Activated T-helper 2 cell treated with anti-CD3 and anti-CD28 coated beads, Interferon-gamma antibody, Interleukin-2, Interleukin-4, amounts not matched to agents 10 μg/mL and 5 μg/mL and 100 μg/mL, durations not matched to agents 14 hours and 24 hours and 36 hours (primary cell): ENCODE data around the gene ZBTB1. TPM values are rescaled to one million over a fixed set of nuclear protein-coding genes. Genes with fewer than 3 reads are reported as not detected.
A peak's percentile ranks its signal among the peaks of the same experiment; 100 is the strongest.
"Not testable (repeated sequence)": the region's sequence is repeated elsewhere in the genome, so short reads cannot be mapped to it uniquely, and the experiment has no call there.

ENCODE experiments used
- DNase-seq: peaks from one replicate; pipeline ENCODE4 v3.0.0; 2021; ENCODE audit warnings: low spot score
- H3K27ac Mint-ChIP-seq: one replicate; pipeline ENCODE4 v1.8.0; 2021; ENCODE audit warnings: mixed read lengths
- H3K27me3 Mint-ChIP-seq: one replicate; pipeline ENCODE4 v1.8.0; 2021; ENCODE audit warnings: low read depth, mixed read lengths
- H3K36me3 Mint-ChIP-seq: one replicate; pipeline ENCODE4 v1.8.0; 2021; ENCODE audit warnings: low read depth, mixed read lengths
- H3K4me1 Mint-ChIP-seq: one replicate; pipeline ENCODE4 v1.8.0; 2021; ENCODE audit warnings: low read depth, mixed read lengths
- H3K4me3 Mint-ChIP-seq: one replicate; pipeline ENCODE4 v1.8.0; 2021; ENCODE audit warnings: low read depth, mild to moderate bottlenecking, moderate library complexity, mixed read lengths
- H3K9me3 Mint-ChIP-seq: one replicate; pipeline ENCODE4 v1.8.0; 2021; ENCODE audit warnings: mixed read lengths
- intact Hi-C: fragments of 100-400 bp; cut with micrococcal nuclease; formaldehyde crosslinking; loops from one replicate; pipeline ENCODE4 v1.15.1; 2023
- total RNA-seq: library from RNA; stranded (reverse); gene quantifications from 2 replicates; pipeline ENCODE4 v1.2.3, GENCODE V29; 2022

Gene ZBTB1
- total RNA-seq, 1 donor from 2014 or later = 51.1 TPM

GRCh38 chr14:64515053-64515452 is 10.5 kb downstream of the ZBTB1 start:
- H3K9me3 Mint-ChIP-seq = no peaks in the 10 kb centered on the region
- no peak for DNase-seq
- intact Hi-C loops = no loop called here
- no peak overlapping the region for H3K4me3 Mint-ChIP-seq
- H3K36me3 Mint-ChIP-seq = peaks cover 19% of the 10 kb centered on the region
- no peak overlapping the region for H3K27ac Mint-ChIP-seq
- H3K27me3 Mint-ChIP-seq = no peaks in the 10 kb centered on the region
- peaks cover 37% of the 10 kb centered on the region for H3K4me1 Mint-ChIP-seq

- no peaks in the 10 kb centered on the region for H3K27me3 Mint-ChIP-seq
- no peak for DNase-seq
- intact Hi-C loops = no loop called here
- H3K9me3 Mint-ChIP-seq = no peaks in the 10 kb centered on the region
- no peak overlapping the region for H3K27ac Mint-ChIP-seq
- peaks cover 24% of the 10 kb centered on the region for H3K4me1 Mint-ChIP-seq
- no peak overlapping the region for H3K4me3 Mint-ChIP-seq
- peaks cover 20% of the 10 kb centered on the region for H3K36me3 Mint-ChIP-seq
Measured at GRCh38 chr14:64516969-64517368, 12.4 kb downstream of the ZBTB1 start.

GRCh38 chr14:64517667-64518066 is 13.1 kb downstream of the ZBTB1 start:
- Mint-ChIP-seq H3K36me3 (peaks cover 20% of the 10 kb centered on the region), H3K4me1 (peaks cover 24% of the 10 kb centered on the region)
- intact Hi-C loops, H3K4me3 Mint-ChIP-seq, DNase-seq, H3K27ac Mint-ChIP-seq, H3K9me3 Mint-ChIP-seq, H3K27me3 Mint-ChIP-seq: not testable (repeated sequence)

GRCh38 chr14:64518229-64518628 is 13.7 kb downstream of the ZBTB1 start:
- intact Hi-C loops = no loop called here
- Mint-ChIP-seq H3K27me3 (no peaks in the 10 kb centered on the region), H3K4me3 (no peak overlapping the region), H3K9me3 (no peaks in the 10 kb centered on the region), H3K36me3 (peaks cover 20% of the 10 kb centered on the region), H3K4me1 (peaks cover 22% of the 10 kb centered on the region), H3K27ac (no peak overlapping the region)
- no peak for DNase-seq

- Mint-ChIP-seq H3K4me3 (no peak overlapping the region), H3K27ac (no peak overlapping the region), H3K4me1 (peaks cover 14% of the 10 kb centered on the region), H3K27me3 (no peaks in the 10 kb centered on the region), H3K36me3 (peaks cover 19% of the 10 kb centered on the region), H3K9me3 (no peaks in the 10 kb centered on the region)
- intact Hi-C loops = no loop called here
- no peak for DNase-seq
Measured at GRCh38 chr14:64520699-64521098, 16.1 kb downstream of the ZBTB1 start.

DNA sequence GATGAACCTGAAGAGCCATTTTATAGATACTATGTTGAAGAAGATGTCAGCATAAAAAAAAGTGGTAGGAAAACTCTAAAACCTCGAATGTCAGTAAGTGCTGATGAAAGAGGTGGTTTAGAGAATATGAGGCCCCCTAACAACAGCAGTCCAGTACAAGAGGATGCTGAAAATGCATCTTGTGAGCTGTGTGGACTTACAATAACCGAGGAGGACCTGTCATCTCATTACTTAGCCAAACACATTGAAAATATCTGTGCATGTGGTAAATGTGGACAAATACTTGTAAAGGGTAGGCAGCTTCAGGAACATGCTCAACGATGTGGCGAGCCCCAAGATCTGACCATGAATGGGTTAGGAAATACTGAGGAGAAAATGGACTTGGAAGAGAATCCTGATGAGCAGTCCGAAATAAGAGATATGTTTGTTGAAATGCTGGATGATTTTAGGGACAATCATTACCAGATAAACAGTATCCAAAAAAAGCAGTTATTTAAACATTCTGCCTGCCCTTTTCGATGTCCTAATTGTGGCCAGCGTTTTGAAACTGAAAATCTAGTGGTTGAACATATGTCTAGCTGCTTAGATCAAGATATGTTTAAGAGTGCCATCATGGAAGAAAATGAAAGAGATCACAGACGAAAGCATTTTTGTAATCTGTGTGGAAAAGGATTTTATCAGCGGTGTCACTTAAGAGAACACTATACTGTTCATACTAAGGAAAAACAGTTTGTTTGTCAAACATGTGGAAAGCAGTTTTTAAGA is 18.2 kb downstream of the ZBTB1 start:
- Mint-ChIP-seq H3K4me1 (peaks cover 11% of the 10 kb centered on the region), H3K27ac (no peak overlapping the region)

DNA sequence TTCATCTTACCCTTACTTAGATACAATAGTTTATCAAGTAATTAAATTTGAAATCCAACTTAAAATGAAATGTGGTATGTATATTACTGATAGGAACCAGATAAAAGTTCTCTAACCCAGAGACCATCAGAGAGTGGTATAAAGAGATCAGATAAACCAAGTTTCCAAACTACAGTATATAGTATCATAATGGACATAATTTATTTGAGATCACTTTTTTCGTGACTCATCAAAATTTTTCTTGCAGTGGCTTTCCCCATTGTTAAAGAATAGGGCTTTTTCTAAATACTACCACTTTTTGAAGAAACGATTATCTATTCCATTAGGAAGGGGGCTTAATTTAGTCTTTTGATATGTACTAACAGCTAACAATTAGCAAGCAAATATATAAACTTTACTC is 20.8 kb downstream of the ZBTB1 start:
- peaks cover 14% of the 10 kb centered on the region for H3K4me1 Mint-ChIP-seq
- no peak overlapping the region for H3K27ac Mint-ChIP-seq
- intact Hi-C loops = no loop called here

More for the DNA sequence above, 18.2 kb downstream of the ZBTB1 start:
- H3K4me3 Mint-ChIP-seq = no peak overlapping the region
- no peaks in the 10 kb centered on the region for H3K9me3 Mint-ChIP-seq
- intact Hi-C loops = loop anchor here (2.0 kb wide), 1 partner anchor 18 kb away; the partner anchor contains the start of gene HSPA2
- H3K36me3 Mint-ChIP-seq = peaks cover 32% of the 10 kb centered on the region
- no peak for DNase-seq
- H3K27me3 Mint-ChIP-seq = no peaks in the 10 kb centered on the region

DNA sequence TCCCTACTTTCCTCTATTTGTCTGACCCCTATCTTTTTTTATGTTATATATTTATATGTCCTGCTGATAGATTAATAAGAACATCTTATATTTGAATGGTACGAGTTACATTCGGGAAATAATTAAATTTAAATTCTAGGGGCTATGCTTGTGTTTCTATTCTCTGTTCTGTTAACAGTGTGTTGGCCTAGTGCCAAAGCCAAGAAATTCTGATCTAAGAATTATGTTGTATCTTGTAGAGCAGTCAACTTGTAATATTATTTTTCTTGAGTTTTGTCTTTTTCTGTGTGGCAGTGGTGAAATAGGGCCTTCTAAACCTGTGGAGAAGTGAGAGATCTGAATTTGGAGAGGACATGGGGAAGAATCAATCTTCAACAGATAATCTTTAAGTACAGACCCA is 27.0 kb downstream of the ZBTB1 start:
- peaks cover 25% of the 10 kb centered on the region for H3K36me3 Mint-ChIP-seq
- H3K27me3 Mint-ChIP-seq = no peaks in the 10 kb centered on the region
- intact Hi-C loops = no loop called here
- H3K4me1 Mint-ChIP-seq = peaks cover 11% of the 10 kb centered on the region
- H3K27ac Mint-ChIP-seq = no peak overlapping the region
- H3K4me3 Mint-ChIP-seq = no peak overlapping the region
- DNase-seq = no peak
- H3K9me3 Mint-ChIP-seq = no peaks in the 10 kb centered on the region

More for the DNA sequence above, 20.8 kb downstream of the ZBTB1 start:
- DNase-seq = no peak
- H3K36me3 Mint-ChIP-seq = peaks cover 41% of the 10 kb centered on the region
- no peaks in the 10 kb centered on the region for H3K27me3 Mint-ChIP-seq
- H3K9me3 Mint-ChIP-seq = no peaks in the 10 kb centered on the region
- no peak overlapping the region for H3K4me3 Mint-ChIP-seq

DNA sequence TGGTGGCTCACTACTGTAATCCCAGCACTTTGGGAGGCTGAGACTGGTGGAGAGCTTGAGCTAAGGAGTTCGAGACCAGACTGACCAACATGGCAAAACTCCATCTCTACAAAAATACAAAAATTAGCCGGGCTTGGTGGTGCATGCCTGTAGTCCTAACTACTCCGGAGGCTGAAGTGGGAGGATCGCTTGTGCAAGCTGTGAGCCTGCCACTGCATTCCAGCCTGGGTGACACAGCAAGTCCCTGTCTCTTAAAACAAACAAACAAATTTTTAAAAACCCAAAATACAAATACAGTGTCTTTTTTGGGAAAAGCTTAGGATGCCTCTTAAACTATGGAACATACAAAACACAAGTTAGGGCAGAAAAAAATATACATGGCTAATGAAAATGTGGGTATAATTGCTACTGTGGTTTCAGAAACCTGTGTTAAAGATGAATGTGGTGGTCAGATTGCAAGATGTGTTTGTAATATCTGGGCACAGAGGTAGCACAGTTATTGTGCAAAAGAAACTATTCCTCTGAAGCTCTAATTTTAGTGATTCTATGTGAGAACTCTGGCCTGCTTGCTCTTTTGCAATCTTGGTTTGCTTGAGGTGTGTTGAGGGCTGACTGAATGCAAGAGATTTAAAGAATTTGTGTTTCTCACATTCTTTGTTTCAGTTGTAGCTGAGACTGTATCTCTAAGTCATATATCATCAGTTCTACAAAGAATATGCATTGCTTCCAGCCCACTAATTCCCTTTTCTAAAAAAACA is 32.1 kb downstream of the ZBTB1 start:
- H3K9me3 Mint-ChIP-seq = peaks cover 8% of the 10 kb centered on the region
- intact Hi-C loops = no loop called here
- no peak overlapping the region for H3K4me3 Mint-ChIP-seq
- H3K27me3 Mint-ChIP-seq = peaks cover 14% of the 10 kb centered on the region
- H3K4me1 Mint-ChIP-seq = peaks cover 14% of the 10 kb centered on the region
- DNase-seq = no peak
- peaks cover 13% of the 10 kb centered on the region for H3K36me3 Mint-ChIP-seq
- H3K27ac Mint-ChIP-seq = no peak overlapping the region

GRCh38 chr14:64540208-64541202 is 35.9 kb downstream of the ZBTB1 start, which contains the start of gene HSPA2:
Gene HSPA2 (plus strand): TSS chr14:64540741. CDS start chr14:64540850, 109 bp downstream.
- peaks cover 8% of the 10 kb centered on the region for H3K9me3 Mint-ChIP-seq
- peak within 1 kb of the TSS; percentile 78 for H3K27ac Mint-ChIP-seq
- H3K4me3 Mint-ChIP-seq = peak within 1 kb of the TSS; percentile 93
- DNase-seq = peak; percentile 95
- peaks cover 42% of the 10 kb centered on the region for H3K27me3 Mint-ChIP-seq
- H3K4me1 Mint-ChIP-seq = peaks cover 27% of the 10 kb centered on the region
- peaks cover 14% of the 10 kb centered on the region for H3K36me3 Mint-ChIP-seq
- intact Hi-C loops = loop anchor here (1.0 to 5.0 kb wide), 5 partner anchors 9 to 162 kb away; partner anchors contain the start of genes PLEKHG3, PPP1R36 and ZBTB25

DNA sequence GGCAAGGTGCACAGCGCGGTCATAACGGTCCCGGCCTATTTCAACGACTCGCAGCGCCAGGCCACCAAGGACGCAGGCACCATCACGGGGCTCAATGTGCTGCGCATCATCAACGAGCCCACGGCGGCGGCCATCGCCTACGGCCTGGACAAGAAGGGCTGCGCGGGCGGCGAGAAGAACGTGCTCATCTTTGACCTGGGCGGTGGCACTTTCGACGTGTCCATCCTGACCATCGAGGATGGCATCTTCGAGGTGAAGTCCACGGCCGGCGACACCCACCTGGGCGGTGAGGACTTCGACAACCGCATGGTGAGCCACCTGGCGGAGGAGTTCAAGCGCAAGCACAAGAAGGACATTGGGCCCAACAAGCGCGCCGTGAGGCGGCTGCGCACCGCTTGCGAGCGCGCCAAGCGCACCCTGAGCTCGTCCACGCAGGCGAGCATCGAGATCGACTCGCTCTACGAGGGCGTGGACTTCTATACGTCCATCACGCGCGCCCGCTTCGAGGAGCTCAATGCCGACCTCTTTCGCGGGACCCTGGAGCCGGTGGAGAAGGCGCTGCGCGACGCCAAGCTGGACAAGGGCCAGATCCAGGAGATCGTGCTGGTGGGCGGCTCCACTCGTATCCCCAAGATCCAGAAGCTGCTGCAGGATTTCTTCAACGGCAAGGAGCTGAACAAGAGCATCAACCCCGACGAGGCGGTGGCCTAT is 36.8 kb downstream of the ZBTB1 start:
- Mint-ChIP-seq H3K4me3 (peak overlapping the region; percentile 93), H3K4me1 (peaks cover 27% of the 10 kb centered on the region), H3K36me3 (peaks cover 14% of the 10 kb centered on the region), H3K27me3 (peaks cover 42% of the 10 kb centered on the region), H3K27ac (no peak overlapping the region), H3K9me3 (peaks cover 8% of the 10 kb centered on the region)
- no peak for DNase-seq
- intact Hi-C loops = loop anchor here (2.0 to 5.0 kb wide), 3 partner anchors 19 to 161 kb away; partner anchors contain the start of gene PLEKHG3
